ENCODE measurements around the gene TOR1AIP2. TPM values are rescaled to one million over a fixed set of nuclear protein-coding genes. Genes with fewer than 3 reads are reported as not detected.
"Not testable (repeated sequence)": the region's sequence is repeated elsewhere in the genome, so short reads cannot be mapped to it uniquely, and the experiment has no call there.

Gene TOR1AIP2
- total and polyA plus RNA-seq, 11 donors, result 12.7 to 73.2 (median 54.5) TPM

- DNase-seq (no peak), ATAC-seq (no peak)
- TF ChIP-seq POLR2A (IDR thresholded peaks at IDR 0.05), result no peak
- TF ChIP-seq, protein P1, sequence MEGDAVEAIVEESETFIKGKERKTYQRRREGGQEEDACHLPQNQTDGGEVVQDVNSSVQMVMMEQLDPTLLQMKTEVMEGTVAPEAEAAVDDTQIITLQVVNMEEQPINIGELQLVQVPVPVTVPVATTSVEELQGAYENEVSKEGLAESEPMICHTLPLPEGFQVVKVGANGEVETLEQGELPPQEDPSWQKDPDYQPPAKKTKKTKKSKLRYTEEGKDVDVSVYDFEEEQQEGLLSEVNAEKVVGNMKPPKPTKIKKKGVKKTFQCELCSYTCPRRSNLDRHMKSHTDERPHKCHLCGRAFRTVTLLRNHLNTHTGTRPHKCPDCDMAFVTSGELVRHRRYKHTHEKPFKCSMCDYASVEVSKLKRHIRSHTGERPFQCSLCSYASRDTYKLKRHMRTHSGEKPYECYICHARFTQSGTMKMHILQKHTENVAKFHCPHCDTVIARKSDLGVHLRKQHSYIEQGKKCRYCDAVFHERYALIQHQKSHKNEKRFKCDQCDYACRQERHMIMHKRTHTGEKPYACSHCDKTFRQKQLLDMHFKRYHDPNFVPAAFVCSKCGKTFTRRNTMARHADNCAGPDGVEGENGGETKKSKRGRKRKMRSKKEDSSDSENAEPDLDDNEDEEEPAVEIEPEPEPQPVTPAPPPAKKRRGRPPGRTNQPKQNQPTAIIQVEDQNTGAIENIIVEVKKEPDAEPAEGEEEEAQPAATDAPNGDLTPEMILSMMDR (IDR thresholded peaks at IDR 0.05), result no peak
- H3K27me3 ChIP-seq, result no peaks in the 10 kb centered on the region
- H3K4me1 ChIP-seq, result peaks cover 0 to 6% (median 0%) of the 10 kb centered on the region in 12 donors
- no peaks in the 10 kb centered on the region for H3K9me3 ChIP-seq
- no peak overlapping the region for H3K4me3 ChIP-seq
- WGBS, 4 donors, result 92 to 95% (median 94%) methylated on average over 1 of the region's 1 CpG
- intact Hi-C loops (cut with DNase I), result no loop called here
- H3K36me3 ChIP-seq, result peaks cover 0 to 100% (median 69%) of the 10 kb centered on the region in 9 donors
- H3K27ac ChIP-seq, result no peak overlapping the region
Measured at GRCh38 chr1:179853102-179853501, 24.5 kb downstream of the TOR1AIP2 start.

- Histone ChIP-seq H3K36me3 (peaks cover 0 to 99% (median 73%) of the 10 kb centered on the region in 9 donors), H3K27ac (no peak overlapping the region), H3K4me3 (no peak overlapping the region), H3K9me3 (no peaks in the 10 kb centered on the region), H3K27me3 (no peaks in the 10 kb centered on the region), H3K4me1 (peaks cover 0 to 6% (median 0%) of the 10 kb centered on the region in 12 donors)
- no peak for TF ChIP-seq POLR2A (IDR thresholded peaks at IDR 0.05)
- TF ChIP-seq, protein P1 (IDR thresholded peaks at IDR 0.05), result no peak
- WGBS, 4 donors, result 92 to 95% (median 94%) methylated on average over 3 of the region's 3 CpGs
- ATAC-seq (no peak), DNase-seq (no peak)
- intact Hi-C loops (cut with DNase I), result no loop called here
Measured at GRCh38 chr1:179848233-179848632, 29.4 kb downstream of the TOR1AIP2 start.

GRCh38 chr1:179840107-179840506, 37.5 kb downstream of the TOR1AIP2 start:
- Histone ChIP-seq H3K9me3 (no peaks in the 10 kb centered on the region), H3K27ac (no peak overlapping the region), H3K4me1 (no peaks in the 10 kb centered on the region), H3K4me3 (no peak overlapping the region), H3K27me3 (no peaks in the 10 kb centered on the region), H3K36me3 (peaks cover 0 to 43% (median 28%) of the 10 kb centered on the region in 9 donors)
- WGBS, 4 donors, result 86 to 92% (median 88%) methylated on average over 3 of the region's 3 CpGs
- intact Hi-C loops (cut with DNase I), result no loop called here
- TF ChIP-seq POLR2A (IDR thresholded peaks at IDR 0.05), result no peak
- TF ChIP-seq, protein P1 (IDR thresholded peaks at IDR 0.05), result no peak
- no peak for ATAC-seq
- no peak for DNase-seq

GRCh38 chr1:179836686-179837445, 40.7 kb downstream of the TOR1AIP2 start:
- H3K4me1 ChIP-seq; ATAC-seq; DNase-seq; H3K4me3 ChIP-seq; intact Hi-C loops (cut with DNase I); H3K27ac ChIP-seq; H3K27me3 ChIP-seq; H3K9me3 ChIP-seq: not testable (repeated sequence)
- 96 to 98% (median 97%) methylated on average over 16 to 38 of the region's 38 CpGs for WGBS, 4 donors
- H3K36me3 ChIP-seq, result peaks cover 0 to 25% (median 11%) of the 10 kb centered on the region in 9 donors
